LNCaP clone FGC (cell line): ENCODE data around the gene CA11.

ENCODE experiments used
- DNase-seq: peaks from one replicate; pipeline ENCODE4 v3.0.0-alpha.2; 2011; ENCODE audit warnings: low read depth
- H3K4me3 ChIP-seq: 2 replicates; pipeline ENCODE4 v1.5.1; 2011; ENCODE audit warnings: mild to moderate bottlenecking, low read depth, low read length, control low read depth
- CTCF ChIP-seq: IDR thresholded peaks from 2 replicates; pipeline ENCODE4 v1.5.1; 2012; ENCODE audit warnings: mild to moderate bottlenecking; ENCODE audit not compliant: control insufficient read depth, insufficient read depth; ENCODE audit errors: extremely low read depth

Gene CA11

GRCh38 chr19:48631225-48631624, 14.8 kb downstream of the CA11 start:
- no peak overlapping the region for H3K4me3 ChIP-seq
- no peak for DNase-seq
- no peak for TF ChIP-seq CTCF

DNA sequence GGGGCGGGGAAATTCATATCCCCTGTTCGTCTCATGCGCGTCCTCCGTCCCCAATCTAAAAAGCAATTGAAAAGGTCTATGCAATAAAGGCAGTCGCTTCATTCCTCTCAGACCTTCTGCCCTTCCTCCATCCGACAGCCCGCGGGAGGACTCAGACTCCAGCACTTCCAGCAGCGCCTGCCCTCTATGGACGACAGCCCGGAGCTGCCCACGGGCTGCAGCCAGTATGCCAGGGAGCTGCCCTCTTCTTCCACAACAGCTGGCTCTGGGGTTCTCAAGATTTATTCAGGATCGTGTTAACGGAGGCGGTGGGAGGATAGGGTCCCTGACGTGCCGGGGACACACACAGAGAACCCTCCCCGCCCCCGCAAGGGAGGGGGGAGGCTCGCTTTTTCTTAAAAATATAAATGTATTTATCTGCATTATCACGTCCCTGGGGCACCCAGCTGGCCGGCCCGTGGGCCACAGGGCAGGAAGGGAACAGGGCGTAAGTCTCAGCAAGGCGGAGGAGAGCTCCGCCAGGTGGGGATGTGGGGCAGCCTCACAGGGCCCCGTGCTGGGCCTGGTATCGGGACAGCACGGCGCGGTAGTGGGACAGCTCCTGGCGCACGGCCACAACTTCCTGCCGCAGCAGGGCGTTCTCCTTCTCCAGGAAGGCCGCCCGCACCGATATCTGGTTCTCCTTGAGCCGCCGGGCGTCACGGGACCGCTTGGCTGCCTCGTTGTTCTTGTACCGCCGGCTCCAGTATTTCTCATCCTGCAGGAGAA, 15.5 kb downstream of the CA11 start:
- H3K4me3 ChIP-seq = peak overlapping the region; percentile 29
- peak; percentile 33; the same call in 1 of the 2 replicates for TF ChIP-seq CTCF
- no peak for DNase-seq

DNA sequence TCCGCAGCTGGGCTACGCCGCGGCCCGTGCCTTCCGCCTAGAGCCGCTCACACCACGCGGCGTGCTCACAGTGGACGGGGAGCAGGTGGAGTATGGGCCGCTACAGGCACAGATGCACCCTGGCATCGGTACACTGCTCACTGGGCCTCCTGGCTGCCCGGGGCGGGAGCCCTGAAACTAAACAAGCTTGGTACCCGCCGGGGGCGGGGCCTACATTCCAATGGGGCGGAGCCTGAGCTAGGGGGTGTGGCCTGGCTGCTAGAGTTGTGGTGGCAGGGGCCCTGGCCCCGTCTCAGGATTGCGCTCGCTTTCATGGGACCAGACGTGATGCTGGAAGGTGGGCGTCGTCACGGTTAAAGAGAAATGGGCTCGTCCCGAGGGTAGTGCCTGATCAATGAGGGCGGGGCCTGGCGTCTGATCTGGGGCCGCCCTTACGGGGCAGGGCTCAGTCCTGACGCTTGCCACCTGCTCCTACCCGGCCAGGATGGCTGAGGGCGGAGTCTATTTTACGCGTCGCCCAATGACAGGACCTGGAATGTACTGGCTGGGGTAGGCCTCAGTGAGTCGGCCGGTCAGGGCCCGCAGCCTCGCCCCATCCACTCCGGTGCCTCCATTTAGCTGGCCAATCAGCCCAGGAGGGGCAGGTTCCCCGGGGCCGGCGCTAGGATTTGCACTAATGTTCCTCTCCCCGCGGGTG, 16.2 kb downstream of the CA11 start:
- DNase-seq = peak; percentile 83
- H3K4me3 ChIP-seq = peak overlapping the region; percentile 29; the same call in 1 of the 2 replicates
- TF ChIP-seq CTCF = no peak

- no peak for TF ChIP-seq CTCF
- no peak for DNase-seq
- no peak overlapping the region for H3K4me3 ChIP-seq
Measured at GRCh38 chr19:48629297-48629598, 16.7 kb downstream of the CA11 start.

DNA sequence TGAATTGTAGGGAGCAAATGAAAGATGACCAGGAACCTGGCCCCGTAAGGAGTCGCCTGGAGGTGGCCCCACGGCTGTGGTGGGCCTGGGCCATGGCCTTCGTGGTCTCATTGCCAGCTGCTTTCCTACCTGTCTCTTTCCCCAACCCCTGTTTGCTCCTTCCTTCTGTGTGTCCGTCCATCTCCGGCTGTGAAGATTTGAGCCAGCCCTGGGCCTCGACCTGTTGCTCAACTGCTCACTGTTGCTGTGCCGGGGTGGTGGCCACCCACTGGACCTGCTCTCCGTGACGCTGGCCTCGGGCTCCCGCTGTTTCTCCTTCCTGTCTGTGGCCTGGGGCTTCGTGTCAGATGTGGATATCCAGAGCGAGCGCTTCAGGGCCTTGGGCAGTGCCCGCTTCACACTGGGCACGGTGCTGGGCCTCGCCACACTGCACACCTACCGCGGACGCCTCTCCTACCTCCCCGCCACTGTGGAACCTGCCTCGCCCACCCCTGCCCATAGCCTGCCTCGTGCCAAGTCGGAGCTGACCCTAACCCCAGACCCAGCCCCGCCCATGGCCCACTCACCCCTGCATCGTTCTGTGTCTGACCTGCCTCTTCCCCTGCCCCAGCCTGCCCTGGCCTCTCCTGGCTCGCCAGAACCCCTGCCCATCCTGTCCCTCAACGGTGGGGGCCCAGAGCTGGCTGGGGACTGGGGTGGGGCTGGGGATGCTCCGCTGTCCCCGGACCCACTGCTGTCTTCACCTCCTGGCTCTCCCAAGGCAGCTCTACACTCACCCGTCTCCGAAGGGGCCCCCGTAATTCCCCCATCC, 17.3 kb downstream of the CA11 start:
- no peak for TF ChIP-seq CTCF
- no peak for DNase-seq
- no peak overlapping the region for H3K4me3 ChIP-seq

- no peak overlapping the region for H3K4me3 ChIP-seq
- DNase-seq = no peak
- no peak for TF ChIP-seq CTCF
Measured at GRCh38 chr19:48627865-48628314, 18.1 kb downstream of the CA11 start.
